Activated naive CD4-positive, alpha-beta T cell treated with anti-CD3 and anti-CD28 coated beads for 36 hours (primary cell): Measurements from ENCODE around the gene HACD1. TPM values are rescaled to one million over a fixed set of nuclear protein-coding genes. Genes with fewer than 3 reads are reported as not detected.
"Not testable (repeated sequence)": the region's sequence is repeated elsewhere in the genome, so short reads cannot be mapped to it uniquely, and the experiment has no call there.

Experiments used
- CTCF ChIA-PET: fragments of 350-600 bp; sonication (Branson Sonifier 250); formaldehyde crosslinking; loops from one replicate; lab custom pipeline; 2021; ENCODE audit warnings: antibody characterized with exemption; lab: Charles Lee
- DNase-seq: peaks from one replicate; pipeline ENCODE4 v3.0.0-alpha.2; 2020
- H3K27ac Mint-ChIP-seq: one replicate; pipeline ENCODE4 v1.8.0; 2021; ENCODE audit warnings: mild to moderate bottlenecking, mixed read lengths
- H3K27me3 Mint-ChIP-seq: one replicate; pipeline ENCODE4 v1.8.0; 2021; ENCODE audit warnings: low read depth, mixed read lengths
- H3K36me3 Mint-ChIP-seq: one replicate; pipeline ENCODE4 v1.8.0; 2021; ENCODE audit warnings: low read depth, mixed read lengths
- H3K4me1 Mint-ChIP-seq: one replicate; pipeline ENCODE4 v1.8.0; 2021; ENCODE audit warnings: low read depth, mixed read lengths
- H3K4me3 Mint-ChIP-seq: one replicate; pipeline ENCODE4 v1.8.0; 2021; ENCODE audit warnings: mild to moderate bottlenecking, moderate library complexity, mixed read lengths
- H3K9me3 Mint-ChIP-seq: one replicate; pipeline ENCODE4 v1.8.0; 2021; ENCODE audit warnings: mixed read lengths
- intact Hi-C: fragments of 100-400 bp; cut with micrococcal nuclease; formaldehyde crosslinking; loops from one replicate; pipeline ENCODE4 v1.15.1; 2023
- total RNA-seq, 2 experiments: library from RNA; stranded (reverse); gene quantifications; one replicate each; pipeline ENCODE4 v1.2.3, GENCODE V29; 2021

HACD1 gene
- total RNA-seq, 2 experiments from 2014 or later: 0.41 to 1.9 TPM

- no peaks in the 10 kb centered on the region for H3K9me3 Mint-ChIP-seq
- intact Hi-C loops: loop anchor here (2.0 to 10.0 kb wide), 3 partner anchors 197 to 709 kb away; no protein-coding TSS in a partner anchor
- DNase-seq: no peak
Observed at GRCh38 chr10:17605936-17606335, 11.2 kb downstream of the HACD1 start.

GRCh38 chr10:17599089-17599488, 18.1 kb downstream of the HACD1 start:
- Mint-ChIP-seq H3K4me3 (no peak overlapping the region), H3K36me3 (no peaks in the 10 kb centered on the region), H3K4me1 (no peaks in the 10 kb centered on the region), H3K27me3 (no peaks in the 10 kb centered on the region), H3K27ac (no peak overlapping the region), H3K9me3 (no peaks in the 10 kb centered on the region)
- intact Hi-C loops: loop anchor here (1.0 to 10.0 kb wide), 3 partner anchors 190 to 774 kb away; no protein-coding TSS in a partner anchor
- CTCF ChIA-PET: interaction anchor here (0.7 kb wide), 2 partner anchors 190 to 962 kb away, joined by 3 read pairs; no protein-coding TSS in a partner anchor
- no peak for DNase-seq

More at GRCh38 chr10:17605936-17606335, 11.2 kb downstream of the HACD1 start:
- Mint-ChIP-seq H3K27me3 (no peaks in the 10 kb centered on the region), H3K27ac (no peak overlapping the region), H3K4me1 (no peaks in the 10 kb centered on the region), H3K4me3 (no peak overlapping the region), H3K36me3 (no peaks in the 10 kb centered on the region)
- CTCF ChIA-PET: interaction anchor here (0.6 to 2.0 kb wide), 11 partner anchors 10 to 496 kb away, joined by 3 to 8 read pairs (median 4); no protein-coding TSS in a partner anchor

- CTCF ChIA-PET: interaction anchor here (1.5 kb wide), 1 partner anchor 11 kb away, joined by 4 read pairs; no protein-coding TSS in a partner anchor
- intact Hi-C loops: loop anchor here (10.0 kb wide), 2 partner anchors 303 to 773 kb away; no protein-coding TSS in a partner anchor
- H3K4me3 Mint-ChIP-seq: no peak overlapping the region
Observed at GRCh38 chr10:17597386-17597785, 19.8 kb downstream of the HACD1 start.

GRCh38 chr10:17590969-17591645, 26.1 kb downstream of the HACD1 start:
- H3K4me1 Mint-ChIP-seq: peaks cover 4% of the 10 kb centered on the region

More at GRCh38 chr10:17597386-17597785, 19.8 kb downstream of the HACD1 start:
- Mint-ChIP-seq H3K27ac (no peak overlapping the region), H3K27me3 (no peaks in the 10 kb centered on the region), H3K9me3 (no peaks in the 10 kb centered on the region), H3K4me1 (no peaks in the 10 kb centered on the region), H3K36me3 (no peaks in the 10 kb centered on the region)
- no peak for DNase-seq

GRCh38 chr10:17589316-17589715, 27.9 kb downstream of the HACD1 start:
- H3K4me1 Mint-ChIP-seq, H3K27ac Mint-ChIP-seq, DNase-seq, H3K4me3 Mint-ChIP-seq, H3K36me3 Mint-ChIP-seq, intact Hi-C loops, H3K9me3 Mint-ChIP-seq, H3K27me3 Mint-ChIP-seq: not testable (repeated sequence)
- CTCF ChIA-PET: interaction anchor here (0.9 kb wide), 1 partner anchor 180 kb away, joined by 3 read pairs; no protein-coding TSS in a partner anchor

More at GRCh38 chr10:17590969-17591645, 26.1 kb downstream of the HACD1 start:
- intact Hi-C loops: loop anchor here (10.0 kb wide), 2 partner anchors 296 to 766 kb away; no protein-coding TSS in a partner anchor
- Mint-ChIP-seq H3K9me3 (no peaks in the 10 kb centered on the region), H3K4me3 (no peak overlapping the region), H3K36me3 (no peaks in the 10 kb centered on the region), H3K27ac (no peak overlapping the region), H3K27me3 (no peaks in the 10 kb centered on the region)
- CTCF ChIA-PET: interaction anchor here (0.6 kb wide), 1 partner anchor 27 kb away, joined by 4 read pairs; no protein-coding TSS in a partner anchor
- DNase-seq: no peak

GRCh38 chr10:17588420-17588819, 28.8 kb downstream of the HACD1 start:
- peaks cover 6% of the 10 kb centered on the region for H3K4me1 Mint-ChIP-seq
- no peaks in the 10 kb centered on the region for H3K36me3 Mint-ChIP-seq
- H3K4me3 Mint-ChIP-seq: no peak overlapping the region
- CTCF ChIA-PET: interaction anchor here (0.8 kb wide), 1 partner anchor 672 kb away, joined by 3 read pairs; no protein-coding TSS in a partner anchor
- no peaks in the 10 kb centered on the region for H3K27me3 Mint-ChIP-seq
- H3K9me3 Mint-ChIP-seq: no peaks in the 10 kb centered on the region
- intact Hi-C loops: no loop called here
- no peak overlapping the region for H3K27ac Mint-ChIP-seq
- DNase-seq: no peak

- intact Hi-C loops, H3K36me3 Mint-ChIP-seq, H3K27me3 Mint-ChIP-seq, H3K4me1 Mint-ChIP-seq, H3K4me3 Mint-ChIP-seq, H3K27ac Mint-ChIP-seq, DNase-seq, H3K9me3 Mint-ChIP-seq: not testable (repeated sequence)
- CTCF ChIA-PET: interaction anchor here (0.6 kb wide), 1 partner anchor 61 kb away, joined by 3 read pairs; no protein-coding TSS in a partner anchor
Observed at GRCh38 chr10:17587321-17587720, 29.9 kb downstream of the HACD1 start.

- H3K4me3 Mint-ChIP-seq: no peak overlapping the region
- CTCF ChIA-PET: interaction anchor here (0.6 kb wide), 1 partner anchor 60 kb away, joined by 3 read pairs; no protein-coding TSS in a partner anchor
Observed at GRCh38 chr10:17586821-17587234, 30.3 kb downstream of the HACD1 start.

GRCh38 chr10:17585016-17585415, 32.2 kb downstream of the HACD1 start:
- Mint-ChIP-seq H3K27ac (no peak overlapping the region), H3K4me3 (no peak overlapping the region), H3K9me3 (no peaks in the 10 kb centered on the region), H3K36me3 (no peaks in the 10 kb centered on the region), H3K27me3 (no peaks in the 10 kb centered on the region), H3K4me1 (peaks cover 6% of the 10 kb centered on the region)
- intact Hi-C loops: no loop called here
- DNase-seq: no peak
- CTCF ChIA-PET: no interaction called here

More at GRCh38 chr10:17586821-17587234, 30.3 kb downstream of the HACD1 start:
- intact Hi-C loops: no loop called here
- Mint-ChIP-seq H3K27ac (no peak overlapping the region), H3K4me1 (peaks cover 6% of the 10 kb centered on the region), H3K9me3 (no peaks in the 10 kb centered on the region), H3K27me3 (no peaks in the 10 kb centered on the region), H3K36me3 (no peaks in the 10 kb centered on the region)
- no peak for DNase-seq

GRCh38 chr10:17580885-17581284, 36.3 kb downstream of the HACD1 start:
- H3K4me1 Mint-ChIP-seq: no peaks in the 10 kb centered on the region
- intact Hi-C loops: no loop called here
- H3K27ac Mint-ChIP-seq: no peak overlapping the region
- H3K9me3 Mint-ChIP-seq: no peaks in the 10 kb centered on the region
- no peaks in the 10 kb centered on the region for H3K36me3 Mint-ChIP-seq
- no peaks in the 10 kb centered on the region for H3K27me3 Mint-ChIP-seq
- DNase-seq: no peak
- CTCF ChIA-PET: no interaction called here
- H3K4me3 Mint-ChIP-seq: no peak overlapping the region

- intact Hi-C loops: no loop called here
- no peaks in the 10 kb centered on the region for H3K9me3 Mint-ChIP-seq
- no peak overlapping the region for H3K27ac Mint-ChIP-seq
- H3K27me3 Mint-ChIP-seq: no peaks in the 10 kb centered on the region
- DNase-seq: no peak
- H3K4me3 Mint-ChIP-seq: no peak overlapping the region
- no peaks in the 10 kb centered on the region for H3K36me3 Mint-ChIP-seq
- CTCF ChIA-PET: interaction anchor here (0.7 kb wide), 1 partner anchor 76 kb away, joined by 6 read pairs; no protein-coding TSS in a partner anchor
- H3K4me1 Mint-ChIP-seq: no peaks in the 10 kb centered on the region
Observed at GRCh38 chr10:17578603-17579002, 38.6 kb downstream of the HACD1 start.

- no peaks in the 10 kb centered on the region for H3K27me3 Mint-ChIP-seq
- DNase-seq: no peak
- CTCF ChIA-PET: interaction anchor here (0.5 kb wide), 1 partner anchor 31 kb away, joined by 3 read pairs; no protein-coding TSS in a partner anchor
- H3K36me3 Mint-ChIP-seq: no peaks in the 10 kb centered on the region
- no peaks in the 10 kb centered on the region for H3K9me3 Mint-ChIP-seq
- no peaks in the 10 kb centered on the region for H3K4me1 Mint-ChIP-seq
- intact Hi-C loops: no loop called here
- no peak overlapping the region for H3K27ac Mint-ChIP-seq
- H3K4me3 Mint-ChIP-seq: no peak overlapping the region
Observed at GRCh38 chr10:17576768-17577167, 40.4 kb downstream of the HACD1 start.
